GM18907 (cell line): ENCODE results near the gene KLHDC7B.

Experiments used
- ATAC-seq: cut with Tn5 transposase; IDR thresholded peaks from one replicate; pipeline ENCODE4 v1.9.1; 2021; ENCODE audit warnings: mild to moderate bottlenecking, moderate library complexity; ENCODE audit not compliant: unreplicated experiment

KLHDC7B gene

DNA sequence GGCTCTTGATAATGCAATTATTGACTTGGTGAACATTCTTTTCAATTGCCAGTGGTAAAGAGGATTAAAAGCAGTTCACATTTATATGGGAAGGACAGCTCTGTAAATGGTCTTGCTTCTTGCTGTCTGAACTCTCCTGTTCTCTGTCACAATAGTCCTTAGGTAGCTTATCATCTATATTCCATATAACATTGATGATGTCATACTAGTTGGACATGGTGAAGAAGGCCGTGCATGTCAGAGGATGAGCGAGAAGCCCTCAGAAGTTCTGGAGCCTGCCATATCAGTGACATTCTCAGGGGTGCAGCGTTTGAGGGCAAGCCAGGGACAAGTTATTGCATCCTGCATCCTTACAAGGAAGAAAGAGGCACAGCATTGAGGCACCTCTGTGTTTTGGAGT lies 39.5 kb downstream of the KLHDC7B start:
- no peak for ATAC-seq

DNA sequence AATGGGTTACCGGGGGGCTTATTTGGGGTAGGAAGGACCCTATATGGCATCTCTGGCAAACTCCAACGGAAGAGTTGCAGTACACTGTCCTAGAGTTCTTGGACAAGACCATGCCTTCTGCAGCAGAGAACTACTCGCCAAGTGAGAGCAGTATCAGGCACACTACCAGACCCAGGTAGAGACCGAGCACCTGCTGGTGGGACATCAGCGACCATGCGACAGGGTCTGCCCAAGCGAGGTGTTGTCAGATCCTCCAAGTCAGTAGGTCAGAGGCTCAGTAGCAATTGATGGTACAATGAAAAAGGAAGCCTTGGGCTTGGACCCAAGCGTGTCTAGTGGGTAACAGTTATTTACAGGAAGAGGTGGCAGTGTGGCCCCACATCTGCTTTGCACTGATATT lies 40.1 kb downstream of the KLHDC7B start:
- no peak for ATAC-seq

DNA sequence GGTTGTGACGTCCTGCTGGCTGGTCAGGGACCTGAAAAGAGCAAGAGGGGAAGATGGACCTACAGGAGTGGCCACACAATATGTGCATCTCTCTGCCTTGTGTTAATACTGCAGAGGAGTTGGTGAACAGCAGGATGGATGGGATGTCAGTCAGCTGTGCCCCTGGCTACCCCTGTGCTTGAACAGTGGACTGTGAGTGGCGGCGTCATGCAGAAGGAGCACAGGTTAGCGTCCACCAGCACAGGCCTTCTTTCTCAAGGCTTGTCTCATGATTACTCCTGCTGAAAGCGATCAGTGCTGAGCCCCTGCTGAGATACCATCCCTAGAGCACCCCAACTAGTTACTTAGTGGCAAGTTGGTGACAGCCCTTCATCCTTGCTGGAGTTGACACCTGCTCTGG lies 40.7 kb downstream of the KLHDC7B start:
- no peak for ATAC-seq

DNA sequence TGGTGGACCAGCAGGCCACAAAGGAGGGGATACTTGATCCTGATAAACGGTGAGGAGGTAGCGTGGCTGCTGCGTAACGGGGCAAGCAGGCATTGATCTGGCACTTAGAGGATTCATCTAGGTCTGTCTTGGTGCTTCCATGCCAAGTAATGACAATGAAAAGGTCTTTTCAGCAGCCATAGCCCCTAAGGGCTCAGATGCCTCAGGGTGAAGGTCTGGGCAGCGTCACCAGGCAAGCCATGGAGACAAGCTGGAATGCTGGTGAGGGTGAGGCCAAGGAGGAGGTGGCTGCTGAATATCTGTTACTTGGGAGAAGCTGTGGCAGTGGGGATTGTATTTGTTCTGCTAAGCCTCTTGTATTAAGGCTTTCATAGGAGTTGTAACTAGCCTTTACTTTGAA lies 41.7 kb downstream of the KLHDC7B start:
- ATAC-seq, result no peak

DNA sequence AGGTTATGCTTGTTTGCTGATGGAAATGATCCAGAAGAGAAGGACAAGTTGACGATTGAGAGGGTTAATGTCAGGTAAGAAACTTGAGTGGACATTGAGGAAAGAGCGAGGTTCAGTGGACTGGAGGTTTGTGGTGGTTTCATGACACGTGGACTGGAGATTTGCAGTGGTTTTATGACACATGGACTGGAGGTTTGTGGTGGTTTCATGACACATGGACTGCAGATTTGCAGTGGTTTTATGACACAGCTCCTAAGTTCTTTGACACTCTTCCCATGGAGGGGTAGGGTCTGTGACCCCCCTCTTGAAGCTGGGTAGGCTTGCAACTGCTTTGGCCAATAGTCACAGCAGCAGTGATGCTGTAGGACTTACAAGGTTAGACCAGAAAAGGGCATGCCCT lies 49.5 kb downstream of the KLHDC7B start:
- ATAC-seq, result no peak

DNA sequence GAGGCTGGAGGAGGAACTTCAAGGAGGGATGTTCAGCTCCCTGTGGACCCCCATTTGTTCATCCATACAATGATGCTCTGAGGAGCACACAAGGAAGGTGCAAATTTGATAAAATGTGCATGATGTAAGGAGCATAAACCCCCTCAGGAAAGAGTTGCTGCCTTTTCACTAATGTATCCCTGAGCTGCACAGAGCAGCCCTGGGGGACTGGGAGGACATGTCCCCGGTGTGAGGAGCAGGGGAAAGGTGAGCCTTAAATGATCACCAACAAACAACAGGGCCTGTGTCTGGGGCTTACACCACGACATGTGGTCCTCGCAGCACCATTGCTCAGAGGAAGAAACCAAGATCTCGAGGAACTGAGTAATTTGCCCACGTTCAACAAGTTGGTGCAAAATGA lies 51.4 kb downstream of the KLHDC7B start:
- no peak for ATAC-seq

DNA sequence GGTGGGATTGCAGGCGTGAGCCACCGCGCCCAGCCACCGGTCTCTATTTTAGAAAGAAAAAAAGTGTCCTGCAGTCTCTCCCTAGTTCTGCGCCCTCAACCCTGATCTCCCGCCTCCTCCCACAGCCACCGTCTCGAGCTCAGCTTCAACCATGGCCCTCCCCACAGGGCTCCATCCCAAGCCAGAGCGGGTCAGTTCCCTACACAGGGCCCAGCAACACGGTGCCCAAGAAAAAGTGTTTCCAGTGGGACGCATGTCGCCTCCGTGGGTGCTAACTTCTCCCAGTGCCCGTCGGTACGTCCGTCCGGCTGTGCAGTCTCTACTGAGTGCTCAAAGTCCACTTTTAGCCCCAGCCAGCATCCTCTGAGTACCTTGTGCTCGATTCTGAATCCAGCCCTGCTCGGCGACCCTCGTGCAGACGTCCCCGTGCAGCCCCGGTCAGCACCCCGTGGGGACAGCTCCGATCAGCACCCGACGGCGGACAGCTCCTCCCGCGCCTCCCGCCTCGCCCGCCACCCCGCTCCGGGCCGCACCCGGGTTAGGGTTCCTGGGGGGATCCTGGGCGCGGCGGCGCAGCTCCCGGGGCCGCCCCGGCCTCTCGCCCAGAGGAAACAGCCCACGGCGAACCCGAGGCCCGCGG lies 54.2 kb downstream of the KLHDC7B start:
- no peak for ATAC-seq

DNA sequence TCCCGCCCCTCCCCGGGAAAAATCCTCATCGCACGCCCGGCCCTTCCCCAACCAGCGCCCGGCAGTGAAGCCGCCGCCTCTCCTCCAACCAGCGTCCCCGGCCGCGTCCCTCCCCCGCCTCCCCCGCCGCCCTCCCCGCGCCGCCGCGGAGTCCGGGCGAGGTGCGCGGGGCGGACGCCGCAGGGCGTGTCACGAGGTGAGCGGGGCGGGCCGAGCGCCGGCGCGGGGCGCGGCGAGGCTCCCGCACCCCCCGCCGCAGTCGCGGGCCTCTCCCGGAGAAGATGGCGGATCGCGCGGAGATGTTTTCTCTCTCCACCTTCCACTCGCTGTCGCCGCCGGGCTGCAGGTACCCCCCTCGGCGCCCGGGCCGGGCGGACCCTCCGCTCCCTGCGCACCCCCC lies 54.8 kb downstream of the KLHDC7B start, which contains the start of gene MAPK8IP2:
Gene MAPK8IP2, plus strand, starts transcription at position 256 of the 400 bp plus-strand sequence. Its CDS starts 26 bp downstream, at position 282.
- ATAC-seq, result no peak
